ENCODE data around the gene PTPRT. TPM values are rescaled to one million over a fixed set of nuclear protein-coding genes. Genes with fewer than 3 reads are reported as not detected.

PTPRT gene
- total RNA-seq, 4 donors from 2014 or later = 0.63 to 2.2 (median 1.8) TPM

GRCh38 chr20:43015566-43015965 lies 174.1 kb downstream of the PTPRT start:
- no peak for DNase-seq (ENCODE audit: low spot score)
- no peak for TF ChIP-seq CTCF (IDR thresholded peaks at IDR 0.05)
- no peak for ATAC-seq (ENCODE audit: low FRiP score)

GRCh38 chr20:43014206-43014605 lies 175.5 kb downstream of the PTPRT start:
- DNase-seq (ENCODE audit: low spot score) (no peak), ATAC-seq (ENCODE audit: low FRiP score) (no peak)
- TF ChIP-seq CTCF (IDR thresholded peaks at IDR 0.05) = no peak

- no peak for TF ChIP-seq CTCF (IDR thresholded peaks at IDR 0.05)
- ATAC-seq (ENCODE audit: low FRiP score) = no peak
These were observed 178.2 kb downstream of the PTPRT start for GRCh38 chr20:43011491-43011890.

GRCh38 chr20:43009532-43009931 lies 180.2 kb downstream of the PTPRT start:
- no peak for ATAC-seq (ENCODE audit: low FRiP score)
- TF ChIP-seq CTCF (IDR thresholded peaks at IDR 0.05) = no peak
- DNase-seq (ENCODE audit: low spot score) = no peak

More at GRCh38 chr20:43011491-43011890, 178.2 kb downstream of the PTPRT start:
- no peak for DNase-seq (ENCODE audit: low spot score)

GRCh38 chr20:43007525-43007924 lies 182.2 kb downstream of the PTPRT start:
- ATAC-seq (ENCODE audit: low FRiP score) (no peak), DNase-seq (ENCODE audit: low spot score) (no peak)
- no peak for TF ChIP-seq CTCF (IDR thresholded peaks at IDR 0.05)

- no peak for ATAC-seq (ENCODE audit: low FRiP score)
- no peak for DNase-seq (ENCODE audit: low spot score)
- TF ChIP-seq CTCF (IDR thresholded peaks at IDR 0.05) = no peak
These were observed 182.9 kb downstream of the PTPRT start for GRCh38 chr20:43006651-43007375.

GRCh38 chr20:43003318-43003944 lies 186.3 kb downstream of the PTPRT start:
- TF ChIP-seq CTCF (IDR thresholded peaks at IDR 0.05) = no peak

More at GRCh38 chr20:43003318-43003944, 186.3 kb downstream of the PTPRT start:
- DNase-seq (ENCODE audit: low spot score) = no peak
- ATAC-seq (ENCODE audit: low FRiP score) = no peak
